Skin of body (tissue), 2 donors: ENCODE data around the gene IGSF23. TPM values are rescaled to one million over a fixed set of nuclear protein-coding genes. Genes with fewer than 3 reads are reported as not detected.
"Not testable (repeated sequence)": the region's sequence is repeated elsewhere in the genome, so short reads cannot be mapped to it uniquely, and the experiment has no call there.

Experiments
- DNase-seq: peaks from one replicate; lab custom pipeline; 2025; lab: John Stamatoyannopoulos, UW
- total RNA-seq: library from RNA; depleted of rRNA; stranded (reverse); fragments of >200 nt; gene quantifications from one replicate; pipeline ENCODE4 v1.2.3, GENCODE V29; 2014

The IGSF23 gene
- total RNA-seq, 1 donor from 2014 or later = not detected

DNA sequence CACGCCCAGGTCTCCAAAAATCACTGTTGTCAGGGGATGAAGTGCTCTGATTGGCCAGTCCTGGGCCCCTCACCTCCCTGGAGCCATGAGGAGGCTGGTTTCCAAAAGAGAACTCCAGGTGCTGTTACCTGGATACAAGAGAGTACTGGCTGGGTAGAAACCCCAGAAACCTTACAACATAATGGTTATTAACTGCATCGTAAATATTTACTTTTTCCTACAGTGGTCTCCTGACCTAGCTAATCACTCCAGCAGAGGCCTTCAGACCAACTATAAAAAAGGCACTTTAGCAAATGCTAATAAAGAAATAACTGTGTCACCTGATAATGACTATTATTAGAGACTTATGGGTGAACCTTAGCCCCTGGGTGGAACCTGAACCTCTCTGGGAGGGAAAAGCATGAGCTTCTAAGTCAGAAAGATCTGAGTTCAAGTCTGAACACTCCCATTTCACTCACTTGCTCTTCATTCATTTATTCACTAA lies 1.5 kb upstream of the IGSF23 start:
- DNase-seq = no peak

DNA sequence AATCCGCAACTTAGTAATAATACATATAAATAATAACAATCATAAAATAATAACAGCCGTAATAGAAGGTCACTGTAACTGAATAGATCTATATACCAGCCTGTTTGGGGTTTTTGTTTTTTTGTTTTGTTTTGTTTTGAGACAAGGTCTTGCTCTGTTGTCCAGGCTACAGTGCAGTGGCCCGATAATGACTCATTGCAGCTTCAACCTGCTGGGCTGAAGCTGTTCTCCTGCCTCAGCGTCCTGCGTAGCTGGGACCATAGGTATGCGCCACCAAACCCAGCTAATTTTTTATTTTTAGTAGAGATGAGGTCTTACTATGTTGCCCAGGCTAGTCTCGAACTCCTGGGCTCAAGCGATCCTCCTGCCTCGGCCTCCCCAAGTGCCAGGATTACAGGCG lies 950 bp downstream of the IGSF23 start:
- DNase-seq = no peak

DNA sequence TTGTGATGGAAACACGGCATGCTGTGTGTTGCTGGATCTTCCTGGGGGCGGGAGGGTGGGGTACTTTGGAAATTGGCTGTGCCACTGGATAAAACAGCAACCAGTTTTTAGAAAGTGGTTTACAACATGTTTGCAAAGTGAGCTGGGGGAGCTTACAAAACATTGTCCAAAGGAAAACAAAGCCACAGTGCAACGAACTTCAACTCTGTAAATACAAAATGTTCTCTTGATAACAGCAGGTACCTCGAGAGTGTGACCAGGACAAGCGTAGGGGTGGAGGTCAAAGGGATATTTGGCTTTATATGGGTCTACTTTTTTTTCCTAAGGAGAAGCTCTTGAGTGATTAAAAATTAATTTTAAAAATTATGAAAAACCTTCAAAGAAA lies 2.5 kb downstream of the IGSF23 start:
- no peak for DNase-seq

DNA sequence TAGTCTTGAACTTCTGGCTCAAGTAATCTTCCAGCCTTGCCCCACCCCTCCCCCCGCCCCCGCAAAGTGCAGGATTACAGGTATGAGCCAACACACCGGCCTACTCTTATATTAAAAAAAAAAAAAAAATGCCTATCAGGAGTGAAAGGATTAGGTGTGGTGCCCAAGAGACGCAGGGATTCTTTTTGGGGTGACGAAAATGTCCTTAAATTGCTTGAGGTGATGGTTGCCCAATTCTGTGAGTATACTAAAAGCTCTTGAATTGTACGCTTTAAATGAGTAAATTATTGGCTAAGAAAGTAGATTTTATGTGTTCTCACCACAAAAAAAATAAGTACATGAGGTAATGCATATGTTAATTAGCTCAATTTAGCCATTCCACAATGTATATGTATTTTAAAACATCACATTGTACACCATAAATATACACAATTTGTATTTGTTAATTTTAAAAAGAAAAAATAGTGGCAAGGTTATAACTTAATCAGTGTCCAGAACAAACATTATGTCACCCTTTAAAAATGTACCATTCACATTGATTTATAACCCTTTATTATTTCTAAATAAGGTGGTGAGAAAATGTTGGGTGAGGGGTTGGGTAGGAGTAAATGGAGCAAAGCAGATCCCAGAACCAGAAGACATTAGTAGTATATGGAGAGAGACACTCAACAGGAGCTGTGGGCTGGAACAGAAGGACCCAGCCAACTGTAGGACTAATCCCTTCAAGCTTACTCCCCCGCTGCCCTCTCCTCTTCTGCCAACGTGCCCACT lies 3.9 kb downstream of the IGSF23 start:
- no peak for DNase-seq

DNA sequence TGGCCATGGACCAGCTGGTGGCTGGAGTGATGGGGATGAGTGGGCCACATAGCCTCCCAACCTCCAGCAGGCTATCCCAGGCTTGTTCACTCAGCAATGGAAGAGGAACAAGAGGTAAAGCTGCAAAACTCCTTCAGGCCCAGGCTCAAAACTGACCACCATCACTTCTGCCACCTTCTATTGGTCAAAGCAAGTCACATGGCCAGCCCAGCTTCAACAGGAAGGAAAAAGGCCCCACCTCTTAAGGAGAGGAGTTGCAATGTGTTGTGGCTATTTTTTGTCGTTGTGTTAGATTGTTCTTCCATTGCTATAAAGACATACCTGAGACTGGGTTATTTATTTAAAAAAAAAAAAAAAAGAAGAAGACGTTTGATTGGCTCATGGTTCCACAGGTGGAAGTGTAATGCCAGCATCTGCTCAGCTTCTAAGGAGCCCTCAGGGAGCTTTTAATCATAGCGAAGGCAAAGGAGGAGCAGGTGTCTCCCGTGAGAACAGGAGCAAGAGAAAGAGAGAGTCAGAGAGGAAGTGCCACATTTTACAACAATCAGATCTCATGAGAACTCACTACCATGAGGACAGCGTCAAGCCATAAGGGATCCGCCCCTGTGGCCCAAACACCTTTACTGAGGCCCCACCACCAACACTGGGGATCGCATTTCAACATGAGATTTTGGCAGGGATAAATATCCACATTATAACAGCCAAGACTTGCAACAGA lies 5.4 kb downstream of the IGSF23 start:
- DNase-seq = no peak

DNA sequence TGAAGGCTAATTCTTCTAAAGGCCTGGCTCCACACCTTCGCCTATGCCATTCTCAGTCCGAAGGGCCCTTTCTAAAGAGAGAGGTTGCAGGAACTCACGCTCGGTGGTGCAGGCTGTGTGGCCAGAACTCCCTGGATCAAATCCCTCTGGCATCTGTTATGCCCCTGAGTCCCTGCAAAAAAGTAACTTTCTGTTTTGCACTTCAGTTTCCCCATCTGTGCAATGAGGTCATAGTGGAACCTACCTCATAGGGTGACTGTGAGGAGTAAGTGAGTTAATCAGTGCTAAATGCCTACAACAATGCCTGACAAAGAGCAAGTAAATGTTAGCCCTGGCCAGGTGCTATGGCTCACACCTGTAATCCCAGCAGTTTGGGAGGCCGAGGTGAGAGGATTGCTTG lies 7.3 kb downstream of the IGSF23 start:
- DNase-seq = no peak

DNA sequence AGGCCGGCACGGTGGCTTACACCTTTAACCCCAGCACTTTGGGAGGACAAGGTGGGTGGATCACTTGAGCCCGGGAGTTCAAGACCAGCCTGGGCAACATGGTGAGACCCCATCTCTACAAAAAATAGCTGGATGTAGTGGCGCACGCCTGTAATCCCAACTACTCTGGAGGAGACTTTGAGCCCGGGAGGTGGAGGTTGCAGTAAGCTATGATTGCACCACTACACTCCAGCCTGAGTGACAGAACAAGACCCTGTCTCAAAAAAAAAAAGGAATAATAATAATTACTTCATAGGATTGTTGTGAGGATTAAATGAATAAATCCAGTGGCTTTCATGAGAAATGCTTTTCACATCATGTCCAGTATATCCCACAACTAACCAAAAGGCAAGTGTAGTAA lies 8.0 kb downstream of the IGSF23 start:
- no peak for DNase-seq

DNA sequence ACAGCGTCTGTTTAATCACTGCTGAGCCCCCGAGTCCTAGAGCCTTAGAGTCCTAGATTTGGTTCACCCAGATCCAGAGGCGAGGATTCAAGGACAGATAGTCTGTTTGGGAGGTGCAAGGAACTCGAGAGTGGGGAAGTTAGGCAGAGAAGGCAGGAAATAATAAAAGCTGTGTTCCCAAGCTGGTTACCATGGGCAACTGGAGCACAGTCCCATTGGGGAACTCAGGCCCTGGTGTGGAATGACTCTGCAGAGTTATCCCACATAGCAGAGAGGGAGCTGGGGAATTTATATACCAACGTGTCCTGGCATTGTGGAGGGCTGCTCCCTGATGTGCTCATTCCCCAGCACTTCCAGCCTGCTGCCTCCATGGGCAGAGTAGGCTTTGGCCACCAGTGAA lies 9.7 kb downstream of the IGSF23 start:
- DNase-seq = no peak

DNA sequence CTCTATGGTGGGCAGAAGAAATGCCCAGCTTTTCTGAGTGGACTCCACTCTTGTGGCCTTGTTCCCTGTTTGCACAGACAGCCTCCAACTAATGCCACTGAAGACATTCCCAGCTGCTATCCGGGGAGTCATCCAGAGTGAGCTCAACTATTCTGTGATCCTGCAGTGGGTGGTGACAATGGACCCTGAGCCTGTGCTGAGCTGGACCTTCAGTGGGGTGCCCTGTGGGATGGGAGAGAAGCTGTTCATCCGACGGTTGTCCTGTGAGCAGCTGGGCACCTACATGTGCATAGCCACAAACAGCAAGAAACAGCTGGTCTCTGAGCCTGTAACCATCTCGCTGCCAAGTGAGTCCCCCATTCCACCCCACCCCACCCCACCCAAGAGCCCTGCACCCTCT lies 10.3 kb downstream of the IGSF23 start:
- no peak for DNase-seq

DNA sequence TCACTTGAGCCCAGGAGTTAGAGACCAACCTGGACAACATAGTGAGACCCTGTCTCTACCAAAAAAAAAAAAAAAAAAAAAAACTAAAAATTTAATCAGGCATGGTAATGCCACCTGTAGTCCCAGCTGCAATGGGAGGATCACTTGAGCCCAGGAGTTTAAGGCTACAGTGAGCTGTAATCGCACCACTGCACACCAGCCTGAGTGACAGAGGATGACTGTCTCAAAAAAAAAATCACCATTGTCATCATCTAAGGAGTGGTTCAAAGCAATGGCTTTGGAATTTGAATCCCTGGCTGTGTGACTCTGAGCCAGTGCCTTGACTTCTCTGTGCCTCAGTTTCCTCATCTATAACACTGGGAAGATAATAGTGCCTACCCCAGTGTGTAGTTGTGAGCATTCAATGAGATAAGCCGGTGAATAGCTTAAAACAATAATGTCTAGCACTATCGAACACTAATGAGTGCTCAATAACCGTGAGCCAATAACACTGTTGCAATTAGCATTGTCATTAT lies 11.5 kb downstream of the IGSF23 start:
- no peak for DNase-seq

DNA sequence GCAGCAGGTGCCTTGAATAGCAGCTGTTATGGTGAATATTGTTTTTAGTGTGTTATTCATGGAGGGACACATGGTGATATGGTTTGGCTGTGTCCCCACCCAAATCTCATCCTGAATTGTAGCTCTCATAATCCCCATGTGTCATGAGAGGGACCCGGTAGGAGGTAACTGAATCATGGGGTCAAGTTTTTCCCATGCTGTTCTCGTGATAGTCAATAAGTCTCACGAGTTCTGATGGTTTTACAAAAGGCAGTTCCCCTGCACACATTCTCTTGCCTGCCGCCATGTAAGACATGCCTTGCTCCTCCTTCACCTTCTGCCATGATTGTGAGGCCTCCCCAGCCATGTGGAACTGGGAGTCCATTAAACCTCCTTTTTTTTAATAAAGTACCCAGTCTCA lies 12.3 kb downstream of the IGSF23 start:
- DNase-seq = not testable (repeated sequence)

DNA sequence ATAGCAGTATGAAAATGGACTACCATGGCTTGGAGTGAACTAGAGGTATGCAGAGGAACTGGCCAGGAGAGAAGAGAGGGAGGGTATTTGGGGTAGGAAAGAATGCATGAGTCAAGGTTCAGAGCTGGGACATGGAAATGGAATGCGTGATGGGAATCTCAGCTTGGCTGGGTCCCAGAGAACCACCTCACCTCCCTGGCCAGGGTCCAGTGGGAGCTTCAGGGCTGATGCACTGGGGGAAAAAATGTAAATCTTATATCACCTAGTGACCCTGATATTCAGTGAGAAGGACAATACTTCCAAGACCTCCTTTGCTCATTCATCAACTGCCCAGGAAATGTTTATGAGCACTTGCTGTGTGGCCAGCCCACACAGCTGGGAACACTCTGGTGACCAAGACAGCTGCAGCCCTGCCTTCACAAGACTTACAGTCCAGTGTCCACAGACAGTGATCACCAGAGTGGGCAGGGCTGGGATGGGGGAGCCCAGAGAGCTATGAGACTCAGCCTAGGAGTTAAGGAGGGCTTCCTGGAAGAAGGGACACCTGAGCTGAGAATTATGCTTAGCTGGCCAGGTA lies 12.8 kb downstream of the IGSF23 start:
- DNase-seq = no peak

DNA sequence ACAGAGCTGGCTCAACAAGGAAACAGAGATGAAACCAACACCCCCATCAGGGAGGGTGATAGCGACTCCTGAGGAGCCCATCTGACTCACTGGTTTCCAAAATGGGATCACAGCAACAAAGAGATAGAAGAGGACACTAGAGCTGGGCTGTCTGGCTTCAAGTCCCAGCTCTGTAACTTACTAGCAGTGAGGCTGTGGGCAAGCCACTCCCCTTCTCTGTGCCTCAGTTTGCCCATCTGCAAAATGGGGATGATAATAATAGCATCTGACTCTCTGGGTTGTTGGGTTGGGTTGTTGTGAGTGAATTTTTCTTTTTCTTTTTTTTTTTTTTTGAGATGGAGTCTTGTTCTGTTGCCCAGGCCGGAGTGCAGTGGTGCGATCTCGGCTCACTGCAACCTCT lies 14.3 kb downstream of the IGSF23 start:
- DNase-seq = no peak

DNA sequence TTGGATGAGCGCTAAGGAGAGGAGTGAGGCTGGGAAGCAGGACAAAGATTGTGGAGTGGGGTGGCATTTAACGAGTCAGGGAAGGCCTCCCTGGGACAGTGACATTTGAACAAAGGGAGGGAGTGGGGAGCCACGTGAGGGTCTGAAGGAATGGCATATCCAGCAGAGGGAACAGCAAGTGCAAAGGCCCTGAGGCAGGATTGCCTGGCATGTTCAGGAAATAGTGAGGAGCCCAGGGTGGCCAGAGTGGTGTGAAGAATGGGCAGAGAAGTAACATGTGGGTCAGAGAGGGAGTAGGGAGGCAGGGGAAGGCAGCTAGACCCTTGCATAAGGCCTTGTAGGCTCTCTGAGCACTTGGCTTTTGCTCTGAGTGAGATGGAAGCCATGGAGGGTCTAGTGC lies 15.4 kb downstream of the IGSF23 start:
- DNase-seq = no peak

DNA sequence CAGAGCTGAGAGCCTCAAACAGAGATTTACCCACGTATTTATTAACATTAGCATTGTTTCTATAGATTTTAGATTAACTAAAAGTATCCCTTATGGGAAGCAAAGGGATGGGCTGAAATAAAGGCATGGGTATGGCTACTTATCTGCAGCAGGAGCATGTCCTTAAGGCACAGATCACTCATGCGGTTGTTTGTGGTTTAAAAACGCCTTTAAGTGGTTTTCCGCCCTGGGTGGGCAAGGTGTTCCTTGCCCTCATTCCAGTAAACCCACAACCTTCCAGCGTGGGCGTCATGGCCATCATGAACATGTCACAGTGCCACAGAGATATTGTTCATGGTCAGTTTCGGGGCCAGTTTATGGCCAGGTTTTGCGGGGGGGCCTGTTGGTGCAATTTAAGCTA lies 18.2 kb downstream of the IGSF23 start:
- not testable (repeated sequence) for DNase-seq

DNA sequence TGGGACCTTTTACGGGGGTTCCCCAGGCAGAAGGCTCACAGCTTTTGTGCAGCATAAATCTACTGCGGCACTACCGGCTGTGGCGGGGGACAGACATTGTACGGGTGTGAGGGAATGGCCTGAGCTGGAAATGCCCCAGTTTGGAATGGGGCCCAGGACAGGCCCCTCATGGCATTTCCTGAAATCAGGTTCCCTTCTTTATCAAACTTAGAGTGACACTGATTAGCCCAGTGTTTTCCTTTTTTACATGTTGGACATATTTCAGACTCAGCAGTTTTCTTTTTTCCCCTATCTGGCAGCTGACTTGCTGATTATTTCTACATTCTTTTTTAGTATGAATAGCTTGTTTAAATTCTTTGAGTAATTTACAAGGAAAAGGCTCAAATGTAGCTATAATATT lies 20.7 kb downstream of the IGSF23 start:
- not testable (repeated sequence) for DNase-seq

DNA sequence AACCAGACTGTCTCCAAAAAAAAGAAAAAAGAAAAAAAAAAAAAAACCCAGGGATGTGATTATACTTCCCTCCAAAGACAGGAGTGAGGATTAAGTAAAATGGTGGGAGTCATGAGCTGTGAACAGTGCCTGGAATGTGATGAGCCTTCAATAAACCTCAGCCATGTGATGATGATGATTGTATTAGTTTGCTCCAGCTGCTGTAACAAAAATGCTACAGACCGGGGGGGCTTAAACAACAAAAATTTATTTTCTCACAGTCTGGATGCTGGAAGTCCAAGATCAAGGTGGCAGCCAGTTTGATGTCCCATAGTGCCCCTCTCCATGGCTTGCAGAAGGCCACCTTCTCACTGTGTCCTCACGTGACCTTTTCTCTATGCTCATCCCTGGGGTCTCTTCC lies 21.4 kb downstream of the IGSF23 start:
- no peak for DNase-seq

DNA sequence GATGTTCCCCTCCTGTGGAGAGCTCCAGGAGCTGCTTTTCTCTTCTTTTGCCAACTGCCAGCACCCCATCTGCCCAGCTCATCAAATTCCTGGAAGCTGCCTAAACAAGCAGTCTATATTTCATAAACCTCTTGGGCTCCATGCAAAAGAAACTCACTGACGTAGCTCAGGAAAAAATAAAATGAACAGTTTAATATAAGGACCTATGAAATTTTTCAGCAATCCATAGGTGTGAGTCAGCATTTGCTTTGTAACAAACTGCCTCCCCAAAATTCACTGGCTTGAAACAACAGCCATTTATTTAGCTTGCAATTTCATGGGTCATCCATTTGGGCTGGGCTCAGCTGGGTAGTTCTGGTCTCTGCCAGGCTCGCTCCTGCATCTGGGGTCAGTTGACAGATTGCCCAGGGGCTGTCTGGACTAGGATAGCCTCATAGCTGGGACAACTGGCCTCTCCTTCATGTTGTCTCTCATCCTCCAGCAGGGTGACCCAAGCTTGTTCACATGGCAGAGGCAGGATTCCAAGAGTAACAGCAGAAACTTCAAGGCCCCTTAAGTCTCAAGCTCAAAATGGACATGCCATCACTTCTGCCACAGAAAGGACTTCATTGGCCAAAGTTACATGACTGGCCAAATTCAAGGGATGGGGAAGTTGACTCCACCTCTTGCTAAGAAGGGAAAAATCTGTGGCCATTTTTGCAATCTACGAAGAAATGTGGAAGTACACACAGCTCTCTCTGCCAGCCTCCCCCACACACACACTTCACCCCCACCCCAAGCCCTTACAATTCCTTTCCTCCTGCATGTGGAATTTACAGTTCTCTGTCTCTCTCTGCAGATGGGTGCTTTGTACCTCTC lies 22.4 kb downstream of the IGSF23 start:
- DNase-seq = no peak

DNA sequence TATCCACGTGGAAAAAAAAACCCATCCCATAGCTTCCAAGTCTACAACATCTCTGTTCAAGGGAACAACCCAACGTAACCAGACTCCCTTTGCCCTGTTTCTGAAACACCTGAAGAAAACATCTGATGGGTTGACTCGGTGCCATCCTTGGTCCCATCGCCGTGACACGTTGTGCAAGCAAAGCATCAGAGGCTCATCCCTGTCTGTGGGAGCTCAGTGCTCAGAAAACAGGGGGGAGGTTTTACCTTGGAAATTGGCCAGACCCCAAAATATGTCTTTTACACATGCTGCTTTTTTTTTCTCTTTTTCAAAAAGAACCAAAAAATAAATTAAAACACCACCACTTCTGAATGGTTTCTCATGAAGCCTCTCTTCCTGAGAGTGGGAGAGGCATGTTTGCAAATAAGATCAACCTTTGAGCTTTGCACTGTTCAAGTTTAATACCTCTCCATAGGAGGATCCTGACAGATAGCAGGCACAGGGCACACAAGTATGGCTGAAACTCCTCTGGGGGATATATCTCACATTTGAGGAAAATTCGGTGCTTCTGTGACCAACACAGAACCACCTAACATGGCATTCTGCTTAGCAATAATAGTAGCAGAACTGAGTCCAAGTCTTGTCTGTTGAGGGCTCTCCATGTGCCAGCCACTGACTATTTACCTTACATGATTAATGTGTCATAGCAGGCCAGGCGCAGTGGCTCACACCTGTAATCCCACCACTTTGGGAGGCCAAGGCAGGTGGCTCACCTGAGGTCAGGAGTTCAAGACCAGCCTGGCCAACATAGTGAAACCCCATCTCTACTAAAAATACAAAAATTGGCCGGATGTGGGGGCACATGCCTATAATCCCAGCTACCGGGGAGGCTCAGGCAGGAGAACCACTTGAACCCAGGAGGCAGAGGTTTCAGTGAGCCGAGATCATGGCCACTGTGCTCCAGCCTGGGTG lies 23.4 kb downstream of the IGSF23 start:
- DNase-seq = no peak

DNA sequence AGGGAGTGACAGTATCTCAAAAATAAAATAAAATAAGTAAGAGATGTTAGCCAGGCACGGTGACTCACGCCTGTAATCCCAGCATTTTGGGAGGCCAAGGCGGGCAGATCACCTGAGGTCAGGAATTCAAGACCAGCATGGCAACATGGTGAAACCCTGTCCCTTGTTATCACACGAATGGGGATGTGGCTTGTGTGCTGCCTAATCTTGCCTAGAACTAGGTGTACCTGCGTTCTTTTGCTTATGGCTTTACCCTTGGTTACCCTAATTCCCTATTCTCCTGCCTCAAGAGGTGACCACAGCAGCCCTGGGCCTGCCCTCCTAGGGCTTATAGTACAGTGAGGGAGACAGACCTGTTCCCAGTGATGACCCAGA lies 24.0 kb downstream of the IGSF23 start:
- DNase-seq = no peak
